IPS-18c (cell line): ENCODE results near the gene HMX1.

Source experiments
- H3K4me3 ChIP-seq: 2 replicates; pipeline ENCODE4 v1.7.0; 2013; ENCODE audit warnings: low read depth, mild to moderate bottlenecking, low read length, moderate library complexity; ENCODE audit not compliant: insufficient read depth
- H3K9me3 ChIP-seq: one replicate; pipeline ENCODE4 v1.6.1; 2013; ENCODE audit warnings: mild to moderate bottlenecking, low read length, moderate library complexity; ENCODE audit not compliant: control insufficient read depth, insufficient read depth

The HMX1 gene

DNA sequence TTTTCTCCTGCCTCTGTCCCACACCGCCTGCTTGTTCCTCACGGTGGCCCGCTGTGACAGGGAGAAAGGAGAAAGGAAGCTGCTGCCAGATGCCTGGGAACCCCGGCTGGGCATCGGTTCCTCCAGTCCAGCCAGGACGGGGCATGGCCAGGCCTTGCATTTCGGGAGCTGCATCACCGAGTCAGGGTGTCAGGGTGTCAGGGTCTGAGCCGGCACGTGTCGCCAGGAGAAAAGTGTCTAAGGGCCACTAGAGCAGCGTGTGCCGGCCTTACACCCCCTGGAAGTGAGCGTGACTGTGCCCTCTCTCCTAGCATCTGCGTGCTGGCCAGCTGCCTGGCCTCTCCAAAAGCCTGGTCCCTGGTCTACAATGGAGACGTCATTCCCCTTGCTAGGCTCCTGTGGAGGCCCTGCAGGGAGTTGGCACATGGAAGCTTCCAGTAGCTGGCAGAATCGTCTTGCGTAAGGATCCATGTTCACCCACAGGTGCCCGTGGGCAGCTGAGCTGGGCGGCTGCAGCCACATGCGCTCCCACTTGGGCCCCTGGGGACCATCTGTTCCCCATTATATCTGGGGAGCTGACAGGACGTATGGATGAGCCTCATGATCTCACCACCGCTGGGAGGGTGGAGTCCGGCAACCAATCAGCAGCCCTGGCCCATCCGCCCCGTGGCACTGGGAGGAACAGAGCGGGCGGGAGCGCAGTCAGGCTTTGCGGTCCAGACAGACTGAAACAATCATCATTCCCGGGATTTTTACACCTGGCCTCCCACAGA, 39.9 kb upstream of the HMX1 start:
- H3K9me3 ChIP-seq = no peaks in the 10 kb centered on the region
- no peak overlapping the region for H3K4me3 ChIP-seq

DNA sequence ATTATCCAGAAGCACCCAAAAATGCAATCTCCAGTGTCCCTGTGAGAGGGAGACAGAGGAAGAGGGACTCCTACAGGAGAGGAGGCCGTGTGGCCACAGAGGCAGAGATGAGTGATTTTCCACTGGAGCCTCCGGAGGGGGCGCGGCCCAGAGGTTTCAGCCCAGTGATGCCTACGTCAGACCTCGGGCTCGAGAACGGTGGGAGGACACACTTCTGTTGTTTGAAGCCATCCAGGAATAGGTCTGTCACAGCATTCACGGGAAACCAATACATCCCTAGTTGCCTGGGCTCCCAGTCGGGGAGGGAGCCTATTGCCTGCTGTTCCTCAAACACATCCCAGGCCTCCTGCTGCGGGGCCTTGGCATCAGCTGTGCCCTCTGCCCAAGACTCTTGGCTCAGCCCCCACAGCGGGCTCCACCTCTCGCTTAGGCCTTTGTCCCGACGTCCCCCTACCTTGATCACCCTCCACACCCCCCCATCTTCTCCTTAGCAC, 39.2 kb upstream of the HMX1 start:
- no peak overlapping the region for H3K4me3 ChIP-seq
- no peaks in the 10 kb centered on the region for H3K9me3 ChIP-seq

DNA sequence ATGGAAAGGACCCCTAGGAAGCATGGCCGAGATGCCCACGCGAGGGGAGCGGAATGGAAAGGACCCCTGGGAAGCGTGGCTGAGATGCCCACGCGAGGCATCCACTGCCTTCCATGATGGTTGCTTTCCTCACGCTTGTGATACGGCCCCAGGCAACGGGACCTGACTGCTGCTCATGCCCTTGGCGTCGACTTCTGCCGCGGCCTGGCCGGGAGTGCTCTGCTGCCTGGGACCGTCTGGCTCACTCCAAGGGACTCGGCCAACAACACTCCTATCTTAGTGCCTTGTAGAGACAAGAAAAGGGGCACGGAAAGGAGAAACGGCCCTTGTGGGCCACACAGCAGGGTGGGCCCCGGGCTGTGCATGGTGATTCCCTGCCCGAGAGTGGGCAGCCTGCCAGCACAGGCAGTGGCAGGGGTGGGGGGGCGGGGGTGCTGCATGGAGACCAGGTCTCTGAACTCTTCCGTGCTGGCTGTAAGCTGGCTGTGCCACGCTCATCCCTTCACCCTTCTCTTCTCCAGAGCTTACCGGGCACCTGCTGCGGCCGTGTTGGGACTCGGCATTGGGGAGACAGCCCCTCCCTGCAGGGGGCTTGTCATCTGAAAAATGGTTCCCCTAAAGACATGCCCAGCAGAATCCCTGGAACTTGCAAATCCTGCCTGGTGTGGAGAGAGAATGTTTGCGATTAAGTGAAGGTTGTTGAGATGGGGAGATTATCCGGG, 38.6 kb upstream of the HMX1 start:
- no peaks in the 10 kb centered on the region for H3K9me3 ChIP-seq
- H3K4me3 ChIP-seq = no peak overlapping the region

GRCh38 chr4:8909548-8909947, 37.9 kb upstream of the HMX1 start:
- no peak overlapping the region for H3K4me3 ChIP-seq
- H3K9me3 ChIP-seq = no peaks in the 10 kb centered on the region

DNA sequence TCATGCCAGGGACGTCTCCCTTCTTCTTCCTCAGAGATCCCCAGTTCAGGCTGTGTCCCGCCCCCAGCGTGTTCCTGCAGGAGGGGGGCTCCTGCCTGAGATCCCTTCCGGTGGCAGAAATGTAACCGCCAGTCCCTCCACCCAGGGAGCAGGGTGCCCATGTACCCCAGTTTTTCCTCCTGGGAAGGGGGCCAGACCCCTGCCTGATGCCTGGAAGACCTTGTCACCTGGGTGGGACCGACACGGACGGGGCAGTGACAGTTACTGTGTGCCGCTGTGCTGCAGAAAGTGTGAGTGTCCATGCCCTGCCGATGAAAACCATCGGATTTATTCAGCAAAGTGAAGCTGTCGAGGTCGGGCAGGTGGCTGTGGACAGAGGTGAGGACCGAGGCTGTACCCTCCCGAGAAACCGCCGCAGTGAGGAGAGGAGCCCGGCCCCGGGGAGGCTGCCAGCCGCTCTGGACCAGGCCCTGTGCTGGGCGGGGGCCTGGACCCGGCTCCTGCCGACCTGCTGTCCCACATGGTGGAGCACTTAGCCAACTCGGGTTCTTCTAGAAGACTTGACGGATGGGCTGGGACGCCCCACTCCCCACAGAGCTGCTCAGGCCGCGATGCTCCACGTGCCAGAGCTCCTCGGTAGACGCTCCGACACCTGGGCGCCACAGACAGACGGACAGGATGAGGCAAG, 36.7 kb upstream of the HMX1 start:
- Histone ChIP-seq H3K9me3 (peaks cover under 1% of the 10 kb centered on the region), H3K4me3 (no peak overlapping the region)

DNA sequence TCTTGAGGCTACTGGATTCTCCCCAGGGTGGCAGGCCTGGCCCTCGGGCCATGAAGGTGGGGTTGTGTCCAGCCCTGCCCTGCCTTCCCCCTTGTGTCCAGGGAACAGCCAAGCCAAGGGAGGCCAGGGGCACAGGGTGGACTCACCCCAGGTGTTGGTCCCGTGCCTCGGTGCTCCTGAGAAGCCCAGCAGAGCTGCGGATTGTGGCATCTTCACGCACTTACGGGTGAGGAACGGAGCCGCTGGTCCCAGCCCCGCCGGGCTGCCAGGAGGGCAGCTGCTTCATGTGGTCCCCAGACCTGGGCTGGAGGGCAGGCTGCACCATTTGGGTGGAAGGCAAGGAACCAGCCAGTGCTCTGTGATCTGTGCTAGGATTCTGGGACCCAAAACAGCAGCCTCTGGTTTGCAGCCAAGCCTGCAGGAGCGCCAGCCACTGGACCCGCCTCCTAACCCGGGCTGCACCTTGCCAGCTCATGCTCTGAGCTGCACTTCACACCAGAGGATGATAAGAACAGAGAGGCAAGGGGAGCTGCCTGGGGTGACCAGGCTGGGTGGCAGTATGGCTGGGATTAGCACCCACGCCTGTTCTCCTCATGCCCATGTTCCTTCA, 36.1 kb upstream of the HMX1 start:
- no peak overlapping the region for H3K4me3 ChIP-seq
- peaks cover 3% of the 10 kb centered on the region for H3K9me3 ChIP-seq

GRCh38 chr4:8906991-8907595, 35.5 kb upstream of the HMX1 start:
- Histone ChIP-seq H3K4me3 (no peak overlapping the region), H3K9me3 (peaks cover 3% of the 10 kb centered on the region)

DNA sequence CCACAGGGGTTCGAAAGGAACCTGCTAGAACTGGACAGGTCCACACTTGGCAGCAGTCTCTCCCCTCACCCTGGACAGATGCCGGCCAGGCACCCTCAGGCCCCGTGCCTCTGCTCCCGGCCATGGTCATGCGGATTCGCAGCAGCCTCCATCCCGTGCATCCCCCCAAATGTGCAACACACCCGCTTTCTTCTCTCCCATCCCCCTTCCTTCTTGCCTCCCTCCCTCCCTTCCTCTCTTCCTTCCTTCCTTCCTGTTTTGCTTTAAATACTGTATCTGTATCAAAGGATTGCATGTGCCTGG, 35.0 kb upstream of the HMX1 start:
- no peak overlapping the region for H3K4me3 ChIP-seq
- H3K9me3 ChIP-seq = peaks cover 3% of the 10 kb centered on the region

- Histone ChIP-seq H3K4me3 (no peak overlapping the region), H3K9me3 (peaks cover 3% of the 10 kb centered on the region)
Observed at GRCh38 chr4:8905773-8906667, 34.4 kb upstream of the HMX1 start.

DNA sequence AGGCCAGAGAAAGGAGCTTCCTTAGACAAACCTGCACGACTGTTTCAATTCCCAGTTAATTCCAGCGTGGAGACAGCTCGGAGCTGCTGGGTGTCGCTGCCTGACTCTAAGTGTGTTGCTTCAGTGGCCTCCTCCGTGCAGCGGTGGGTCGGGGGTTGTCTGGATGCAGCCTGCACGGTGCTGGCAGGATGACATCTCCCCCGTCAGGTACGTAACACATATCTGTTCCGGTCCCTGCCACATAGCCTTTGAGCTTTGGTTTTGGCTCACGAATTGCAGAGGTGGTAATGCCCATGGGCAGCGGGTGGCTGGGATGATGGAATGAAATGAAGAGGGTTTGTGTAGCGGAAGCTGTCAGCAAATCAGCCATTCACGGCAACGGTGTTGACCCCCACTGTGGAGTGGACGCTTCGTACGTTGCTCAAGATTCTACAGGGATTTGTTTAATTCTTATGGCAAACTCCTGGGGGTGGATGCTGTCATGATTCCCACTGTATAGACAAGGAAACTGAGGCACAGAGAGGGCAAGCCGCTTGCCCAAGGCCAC, 33.7 kb upstream of the HMX1 start:
- Histone ChIP-seq H3K4me3 (no peak overlapping the region), H3K9me3 (peaks cover 3% of the 10 kb centered on the region)

GRCh38 chr4:8904666-8905065, 33.0 kb upstream of the HMX1 start:
- Histone ChIP-seq H3K4me3 (no peak overlapping the region), H3K9me3 (peaks cover 5% of the 10 kb centered on the region)

DNA sequence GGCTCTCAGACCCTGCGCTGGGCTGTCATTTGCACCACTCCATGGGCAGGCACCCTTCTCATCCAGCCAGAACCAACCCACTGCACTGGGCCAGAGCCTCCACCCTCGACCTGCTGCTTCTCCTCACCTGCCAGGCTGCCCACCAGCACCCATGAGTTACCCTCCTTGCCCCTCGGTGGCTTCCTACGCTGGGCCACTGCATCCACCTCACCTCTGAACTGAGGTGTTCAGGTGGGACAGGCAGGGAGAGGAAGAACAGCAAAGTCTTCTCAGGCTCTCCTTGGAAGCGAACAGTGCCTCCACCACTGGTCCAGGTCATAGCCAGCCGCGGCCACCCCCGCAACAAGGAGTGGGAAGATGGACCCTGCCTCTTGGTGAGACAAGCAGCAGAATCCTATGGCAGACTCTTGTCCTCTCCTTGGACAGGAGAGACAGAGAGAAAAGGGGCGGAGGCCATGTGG, 32.4 kb upstream of the HMX1 start:
- Histone ChIP-seq H3K4me3 (no peak overlapping the region), H3K9me3 (peaks cover 5% of the 10 kb centered on the region)

GRCh38 chr4:8901335-8901734, 29.7 kb upstream of the HMX1 start:
- no peak overlapping the region for H3K4me3 ChIP-seq
- peaks cover 7% of the 10 kb centered on the region for H3K9me3 ChIP-seq

GRCh38 chr4:8900588-8900987, 28.9 kb upstream of the HMX1 start:
- Histone ChIP-seq H3K4me3 (no peak overlapping the region), H3K9me3 (peaks cover 7% of the 10 kb centered on the region)

GRCh38 chr4:8898419-8898818, 26.8 kb upstream of the HMX1 start:
- Histone ChIP-seq H3K9me3 (peaks cover 7% of the 10 kb centered on the region), H3K4me3 (no peak overlapping the region)
